GM12873 (cell line): ENCODE results near the gene SENP7.

ENCODE experiments used
- CTCF ChIP-seq: IDR thresholded peaks from 2 replicates; pipeline ENCODE4 v1.5.1; 2012; ENCODE audit warnings: low read depth, mild to moderate bottlenecking, moderate library complexity, low read length, control low read depth; ENCODE audit not compliant: insufficient read depth; ENCODE audit errors: missing control alignments

Gene SENP7

GRCh38 chr3:101484805-101485620 lies 28.0 kb downstream of the SENP7 start:
- TF ChIP-seq CTCF, result no peak

- no peak for TF ChIP-seq CTCF
Observed at GRCh38 chr3:101478980-101479379, 34.0 kb downstream of the SENP7 start.

GRCh38 chr3:101466465-101467309 lies 46.3 kb downstream of the SENP7 start:
- TF ChIP-seq CTCF, result no peak

- TF ChIP-seq CTCF, result no peak
Observed at GRCh38 chr3:101464235-101464634, 48.8 kb downstream of the SENP7 start.

GRCh38 chr3:101461451-101461850 lies 51.6 kb downstream of the SENP7 start:
- no peak for TF ChIP-seq CTCF

- no peak for TF ChIP-seq CTCF
Observed at GRCh38 chr3:101458387-101458786, 54.6 kb downstream of the SENP7 start.

- no peak for TF ChIP-seq CTCF
Observed at GRCh38 chr3:101454629-101455028, 58.4 kb downstream of the SENP7 start.
